HG03575 (cell line): Measurements from ENCODE around the gene MIEN1.
"Not testable (repeated sequence)": the region's sequence is repeated elsewhere in the genome, so short reads cannot be mapped to it uniquely, and the experiment has no call there.

Experiments used
- ATAC-seq: cut with Tn5 transposase; IDR thresholded peaks from one replicate; pipeline ENCODE4 v1.9.1; 2021; ENCODE audit not compliant: unreplicated experiment, insufficient number of reproducible peaks, low FRiP score; ENCODE audit errors: extremely low read depth

MIEN1 gene

DNA sequence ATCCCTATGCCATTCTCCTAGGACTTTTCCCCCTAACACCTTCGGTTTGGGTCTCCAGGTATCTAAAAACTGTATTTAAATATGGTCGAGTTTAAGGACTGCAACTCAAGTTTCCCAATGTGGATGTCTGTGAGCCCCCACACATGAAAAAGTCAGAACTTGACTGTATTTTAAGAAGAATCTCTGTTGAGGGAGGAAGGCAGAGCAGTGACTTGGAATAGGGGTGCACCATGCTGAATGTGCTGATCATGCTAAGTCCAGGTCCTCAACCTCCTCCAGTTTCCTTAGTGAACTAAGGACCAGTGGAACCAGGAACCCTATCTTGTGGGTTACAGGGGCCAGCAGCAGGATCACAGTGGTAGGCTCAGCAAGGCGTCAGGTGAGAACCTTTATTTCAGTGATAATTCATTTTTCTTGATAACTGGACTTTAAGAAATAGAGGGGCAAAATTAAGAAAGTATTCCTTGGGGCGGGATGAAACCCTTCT, 26.9 kb upstream of the MIEN1 start:
- ATAC-seq = no peak

DNA sequence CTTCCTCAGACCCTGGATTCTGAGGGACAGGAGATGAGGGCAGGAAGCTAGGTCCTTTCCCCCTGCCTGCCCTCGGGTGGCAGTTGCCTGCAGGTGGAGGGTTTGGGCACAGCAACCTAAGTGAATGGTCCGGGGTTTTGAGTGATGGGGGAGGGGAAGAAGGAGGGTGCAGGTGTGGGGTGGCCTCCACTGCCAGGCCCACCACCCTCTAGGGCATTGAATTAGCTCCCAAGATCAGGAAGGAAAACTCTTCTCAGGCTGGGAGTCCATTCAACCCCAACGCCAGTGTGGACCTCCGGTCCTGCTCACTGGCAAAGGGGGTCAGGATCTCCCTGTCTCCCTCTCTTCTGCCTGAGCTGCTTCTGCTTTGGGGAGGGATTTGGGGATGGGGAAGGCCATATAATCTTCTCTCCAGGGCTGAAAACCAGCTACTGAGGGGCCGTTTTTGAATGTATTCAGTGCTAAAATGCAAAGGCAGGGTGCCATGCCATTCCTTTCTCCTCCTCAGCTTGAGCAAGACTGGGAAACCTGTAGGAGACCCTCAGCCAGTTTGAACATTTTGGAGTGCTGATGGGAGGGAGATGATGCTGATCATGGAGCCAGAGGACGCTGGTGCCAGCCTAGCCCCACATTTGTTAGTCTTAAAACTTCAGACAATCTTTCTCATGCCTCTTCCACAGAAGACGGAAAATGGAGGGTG, 26.2 kb upstream of the MIEN1 start:
- no peak for ATAC-seq

GRCh38 chr17:39755554-39756379, 25.4 kb upstream of the MIEN1 start:
- no peak for ATAC-seq

GRCh38 chr17:39754958-39755553, 24.7 kb upstream of the MIEN1 start:
- no peak for ATAC-seq

DNA sequence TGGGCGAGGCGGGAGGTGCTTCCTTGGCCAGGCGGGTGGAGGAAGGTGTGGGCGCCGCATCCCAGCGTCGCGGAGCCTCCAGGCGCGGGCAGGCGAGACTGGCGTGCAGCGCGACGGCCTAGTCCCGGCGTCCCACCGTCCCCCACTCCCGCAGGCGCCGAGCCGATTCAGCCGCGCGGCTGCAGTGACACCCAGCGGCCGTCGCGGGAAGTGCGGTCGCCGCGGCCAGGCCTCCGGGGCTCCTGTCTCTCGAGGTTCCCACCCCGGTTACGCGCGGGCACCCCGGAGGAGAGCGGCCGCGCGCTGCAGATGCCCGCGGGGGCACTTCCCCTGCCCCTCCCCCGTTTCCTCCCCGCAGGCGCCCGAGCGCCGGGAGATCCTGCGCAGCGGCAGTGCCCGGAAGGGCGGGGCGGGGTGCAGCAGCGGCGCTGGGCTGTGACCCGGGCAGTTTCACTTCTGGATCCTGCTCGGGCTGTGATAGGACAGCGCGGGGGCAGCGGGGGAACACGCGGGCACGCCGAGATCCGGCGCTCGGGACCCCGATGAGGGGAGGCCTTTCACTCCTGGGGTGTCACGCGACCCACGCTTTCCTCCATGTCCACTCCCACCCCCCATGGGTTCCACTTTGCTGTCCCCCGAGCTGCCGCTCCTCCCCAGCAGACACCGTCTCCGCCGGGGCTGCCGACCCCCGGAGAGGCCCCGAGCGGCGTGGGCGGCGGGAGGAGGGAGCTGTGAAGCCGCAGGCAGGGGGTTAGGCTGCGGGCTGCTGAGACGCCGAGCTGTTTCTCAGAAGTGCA, 24.0 kb upstream of the MIEN1 start:
- no peak for ATAC-seq

DNA sequence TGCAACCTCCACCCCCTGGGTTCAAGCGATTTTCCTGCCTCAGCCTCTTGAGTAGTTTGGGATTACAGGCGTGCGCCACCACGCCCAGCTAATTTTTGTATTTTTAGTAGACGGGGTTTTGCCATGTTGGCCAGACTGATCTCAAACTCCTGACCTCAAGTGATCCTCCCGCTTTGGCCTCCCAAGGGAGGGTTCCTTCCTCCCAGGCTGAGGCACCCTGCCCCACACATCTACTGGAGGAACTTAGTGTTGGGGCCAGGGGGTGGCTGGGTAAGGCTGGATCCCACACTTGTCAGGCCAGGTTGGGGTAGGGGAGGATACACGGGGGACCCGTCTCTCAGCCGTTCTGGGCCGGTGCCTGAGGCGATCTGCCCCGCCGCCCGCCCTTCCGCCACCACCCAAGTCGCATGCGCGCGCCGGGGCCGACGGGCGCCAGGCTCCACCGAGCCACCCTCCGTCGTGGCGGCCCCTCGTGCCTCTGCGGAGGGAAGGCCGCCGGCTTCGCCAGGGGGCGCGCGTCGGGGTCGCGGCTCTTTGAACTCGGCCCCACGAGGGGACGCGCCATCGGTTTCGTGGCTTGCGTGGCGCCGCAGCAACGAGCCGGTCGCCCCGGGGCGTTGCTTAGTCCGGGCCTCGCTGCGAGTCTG, 23.3 kb upstream of the MIEN1 start:
- no peak for ATAC-seq

DNA sequence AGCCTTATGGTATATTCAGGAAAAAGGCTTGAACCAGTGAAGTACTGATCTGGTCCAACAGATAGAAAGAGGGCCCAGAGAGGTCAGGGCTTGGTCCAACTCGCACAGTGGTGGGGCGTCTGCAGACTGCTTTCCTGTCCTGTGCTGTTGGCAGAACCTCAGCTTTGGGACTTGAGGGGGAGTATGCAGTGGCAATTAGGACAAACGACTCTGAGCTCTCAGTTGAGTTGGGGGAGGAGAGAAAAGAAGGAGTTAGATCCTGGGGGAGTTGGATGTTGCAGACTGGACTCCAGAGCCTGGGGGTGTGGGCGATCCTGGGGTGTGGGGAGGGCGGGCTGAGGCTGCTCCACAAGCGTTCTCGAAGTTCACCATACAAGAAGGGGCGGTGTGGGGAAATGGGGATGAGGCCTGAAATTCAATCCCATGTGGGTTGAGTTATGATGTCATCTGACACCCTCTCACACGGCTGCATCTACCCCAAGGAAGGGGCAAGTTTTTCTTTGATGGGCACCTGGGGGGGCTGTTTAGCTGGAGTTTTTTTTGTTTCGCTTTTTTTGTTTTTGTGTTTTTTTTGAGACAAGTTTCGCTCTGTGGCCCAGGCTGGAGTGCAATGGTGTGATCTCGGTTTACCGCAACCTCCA, 22.0 kb upstream of the MIEN1 start:
- ATAC-seq = no peak

DNA sequence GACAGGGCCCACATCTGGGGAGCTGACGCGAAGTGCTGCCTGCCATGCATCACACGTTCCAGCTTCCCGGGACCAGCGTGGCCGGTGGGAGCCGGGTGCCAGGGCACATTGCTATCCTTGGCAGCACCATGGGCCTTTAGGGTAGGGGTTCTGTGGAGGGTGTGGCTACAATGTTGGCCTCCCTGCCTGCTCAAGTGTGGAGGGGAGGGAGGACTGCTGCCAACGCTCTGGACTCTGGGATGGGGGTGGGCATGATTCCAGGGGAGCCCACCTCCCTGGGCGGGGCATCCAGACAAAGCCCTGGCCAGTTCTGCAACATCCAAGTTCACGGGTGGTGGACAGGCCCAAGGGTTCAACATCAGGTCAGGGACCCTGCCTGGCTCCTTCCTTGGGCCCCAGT, 21.3 kb upstream of the MIEN1 start:
- no peak for ATAC-seq

DNA sequence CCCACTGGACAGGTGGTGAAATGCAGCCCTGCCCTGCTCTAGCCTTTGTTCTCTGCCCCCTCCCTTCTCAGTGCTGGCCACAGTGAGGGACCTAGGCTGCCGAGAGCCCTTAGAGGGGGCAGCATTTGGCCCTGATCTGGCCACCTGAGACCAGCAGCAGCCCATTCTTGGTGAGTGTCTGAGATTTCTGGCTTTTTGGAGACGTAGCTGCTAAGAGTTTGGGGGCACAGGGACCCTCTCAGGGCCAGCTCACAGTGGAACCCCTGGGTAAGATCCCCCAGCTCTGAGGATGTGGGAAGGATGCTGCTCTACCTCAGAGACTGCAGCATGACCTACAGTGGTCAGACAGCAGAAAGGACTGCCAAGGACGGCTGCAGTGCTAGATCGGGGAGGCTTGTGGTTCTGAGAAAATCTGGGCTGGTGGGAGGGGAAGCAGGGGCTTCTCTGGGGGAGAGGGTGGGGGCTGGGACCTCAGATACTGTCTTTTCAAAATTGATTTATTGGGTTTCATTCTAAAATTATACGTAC, 20.7 kb upstream of the MIEN1 start:
- ATAC-seq = no peak

GRCh38 chr17:39750131-39751015, 20.0 kb upstream of the MIEN1 start:
- ATAC-seq = no peak

DNA sequence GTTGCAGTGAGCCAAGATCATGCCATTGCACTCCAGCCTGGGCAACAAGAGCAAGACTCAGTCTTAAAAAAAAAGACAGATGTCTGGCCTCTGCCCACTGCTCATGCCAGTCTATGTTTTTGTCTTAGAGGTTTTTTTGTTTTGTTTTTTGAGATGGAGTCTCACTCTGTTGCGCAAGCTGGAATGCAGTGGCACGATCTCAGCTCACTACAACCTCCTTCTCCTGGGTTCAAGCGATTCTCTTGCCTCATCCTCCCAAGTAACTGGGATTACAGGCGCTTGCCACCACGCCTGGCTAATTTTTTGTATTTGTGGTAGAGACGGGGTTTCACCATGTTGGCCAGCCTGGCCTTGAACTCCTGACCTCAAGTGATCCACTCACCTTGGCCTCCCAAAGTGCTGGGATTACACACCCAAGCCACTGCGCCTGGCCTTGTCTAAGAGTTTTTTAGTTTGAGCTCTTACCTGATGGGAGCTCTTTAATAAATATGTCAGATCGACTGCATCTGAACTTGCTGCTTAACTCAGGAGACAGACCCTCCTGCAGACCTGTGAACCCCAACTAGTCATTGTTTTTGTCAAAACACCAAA, 18.2 kb upstream of the MIEN1 start:
- ATAC-seq = not testable (repeated sequence)

- no peak for ATAC-seq
Measured at GRCh38 chr17:39747745-39748144, 17.4 kb upstream of the MIEN1 start.

- no peak for ATAC-seq
Measured at GRCh38 chr17:39746145-39746461, 15.8 kb upstream of the MIEN1 start.

DNA sequence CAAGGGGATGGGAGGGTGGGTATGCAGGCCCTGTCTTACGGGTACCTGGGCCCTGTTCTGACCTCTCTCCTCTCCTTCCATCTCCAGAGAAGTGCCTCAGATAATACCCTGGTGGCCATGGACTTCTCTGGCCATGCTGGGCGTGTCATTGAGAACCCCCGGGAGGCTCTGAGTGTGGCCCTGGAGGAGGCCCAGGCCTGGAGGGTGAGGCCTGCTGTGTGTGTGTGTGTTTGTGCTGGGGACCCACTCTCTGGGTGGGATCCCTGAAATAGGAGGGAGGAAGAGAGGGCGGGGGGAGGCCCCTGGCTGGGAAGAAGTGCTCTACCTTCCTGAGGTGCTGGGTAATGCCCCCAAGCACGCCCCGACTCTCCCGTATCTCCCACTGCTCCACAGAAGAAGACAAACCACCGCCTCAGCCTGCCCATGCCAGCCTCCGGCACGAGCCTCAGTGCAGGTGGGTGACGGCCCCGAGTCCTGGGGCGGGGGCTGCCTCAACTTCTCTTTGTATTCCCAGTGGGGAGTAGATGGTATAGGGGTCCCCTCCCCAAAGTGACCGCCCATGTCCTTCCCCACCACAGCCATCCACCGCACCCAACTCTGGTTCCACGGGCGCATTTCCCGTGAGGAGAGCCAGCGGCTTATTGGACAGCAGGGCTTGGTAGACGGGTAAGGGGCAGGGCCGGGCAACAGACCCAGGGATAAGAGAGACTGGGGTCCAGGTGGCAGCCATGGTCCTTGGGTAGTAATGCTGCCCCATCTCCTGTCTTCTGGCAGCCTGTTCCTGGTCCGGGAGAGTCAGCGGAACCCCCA, 15.2 kb upstream of the MIEN1 start:
- no peak for ATAC-seq

DNA sequence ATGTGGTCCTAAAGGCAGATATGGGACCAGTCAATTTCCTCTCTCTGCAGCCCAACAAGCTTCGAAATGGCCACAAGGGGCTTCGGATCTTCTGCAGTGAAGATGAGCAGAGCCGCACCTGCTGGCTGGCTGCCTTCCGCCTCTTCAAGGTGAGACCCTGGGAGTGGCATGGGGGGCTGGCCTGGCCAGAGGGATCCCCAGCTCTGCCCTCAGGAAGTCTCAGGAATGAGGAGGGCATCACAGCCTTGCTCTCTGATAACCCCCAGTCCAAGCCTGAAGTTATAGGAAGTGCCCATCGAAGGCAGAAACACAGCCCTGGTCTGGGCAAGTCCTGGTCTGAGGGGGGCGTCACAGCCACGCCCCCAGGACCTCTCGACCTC, 14.5 kb upstream of the MIEN1 start:
- no peak for ATAC-seq

- no peak for ATAC-seq
Measured at GRCh38 chr17:39744075-39744835, 13.9 kb upstream of the MIEN1 start.
